ENCODE data around the gene PRPH. TPM values are rescaled to one million over a fixed set of nuclear protein-coding genes. Genes with fewer than 3 reads are reported as not detected.
A peak's percentile ranks its signal among the peaks of the same experiment; 100 is the strongest.

Gene PRPH
- total and polyA plus RNA-seq, 2 of the 4 experiments (the other 2 are of a cell fraction) = not detected

DNA sequence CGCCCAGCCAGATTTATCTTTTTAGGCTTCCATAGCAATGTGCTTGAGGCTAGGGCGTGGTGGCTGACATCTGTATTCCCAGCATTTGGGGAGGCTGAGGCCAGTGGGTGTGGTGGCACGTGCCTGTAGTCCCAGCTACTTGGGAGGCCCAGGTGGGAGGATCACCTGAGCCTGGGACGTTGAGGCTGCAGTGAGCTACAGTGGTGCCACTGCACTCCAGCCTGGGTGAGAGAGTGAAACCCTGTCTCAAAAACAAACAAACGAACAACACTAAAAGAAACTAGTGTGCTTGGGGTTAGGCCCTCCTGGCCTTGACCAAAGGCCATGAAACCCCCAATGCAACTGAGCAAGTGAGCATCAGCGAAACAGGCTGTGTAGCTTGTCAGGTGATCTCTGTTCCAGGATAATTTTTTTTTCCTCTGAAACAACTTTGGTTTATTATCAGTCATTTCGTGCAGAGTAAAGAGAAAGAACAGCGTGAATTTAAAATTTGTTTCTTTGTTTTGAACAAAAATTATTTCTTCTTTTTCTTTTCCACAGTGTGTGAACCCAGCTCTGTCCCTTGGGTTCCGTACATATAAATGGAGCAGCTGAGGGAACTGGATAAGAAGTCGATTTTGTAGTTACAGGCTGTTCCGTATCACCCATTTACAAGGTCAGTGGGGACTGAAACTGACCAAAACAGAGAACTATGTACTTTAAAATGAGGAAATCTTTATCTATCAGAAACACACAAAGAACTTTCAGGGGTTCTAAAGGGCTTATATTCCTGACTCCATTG is 38.9 kb upstream of the PRPH start:
- Histone ChIP-seq H3K36me3 (ENCODE audit: control insufficient read depth, insufficient read depth, low read length) (no peaks in the 10 kb centered on the region), H2AK9ac (replicated peaks; ENCODE audit: low read depth, low read length, poor library complexity) (peak overlapping the region; percentile 82), H3K9ac (ENCODE audit: low read depth, low read length) (no peak overlapping the region), H3K27me3 (ENCODE audit: control insufficient read depth, insufficient read depth, low read length) (no peaks in the 10 kb centered on the region), H2BK15ac (ENCODE audit: low read depth, low read length) (no peak overlapping the region), H4K8ac (ENCODE audit: low read depth in 2 of 2, low read length in 2 of 2) (no peak overlapping the region), H3K27ac (ENCODE audit: insufficient read depth, low read length) (no peak overlapping the region), H3K4me3 (ENCODE audit: insufficient read depth, low read depth, low read length) (no peak overlapping the region), H2BK5ac (ENCODE audit: low read depth, low read length, poor library complexity, severe bottlenecking) (no peak overlapping the region), H3K4me2 (ENCODE audit: low read depth, low read length) (no peak overlapping the region), H2AFZ (replicated peaks; ENCODE audit: low read length, poor library complexity) (no peak overlapping the region), H2BK20ac (ENCODE audit: low read depth, low read length) (no peak overlapping the region), H4K5ac (ENCODE audit: low read depth, low read length) (no peak overlapping the region), H3K4me1 (ENCODE audit: control insufficient read depth, insufficient read depth, low read length) (peaks cover 15% of the 10 kb centered on the region), H3K23ac (ENCODE audit: low read depth, low read length) (no peak overlapping the region), H4K20me1 (ENCODE audit: insufficient read depth, low read length) (no peaks in the 10 kb centered on the region), H4K91ac (ENCODE audit: insufficient read depth, low read depth, low read length) (no peak overlapping the region), H3K56ac (ENCODE audit: extremely low read depth, insufficient read depth, low read length) (no peak overlapping the region), H3K4ac (ENCODE audit: low read depth, low read length) (no peak overlapping the region), H2AK5ac (ENCODE audit: low read depth, low read length) (peak overlapping the region; percentile 14; the same call in 1 of the 2 replicates), H3K9me1 (ENCODE audit: insufficient read depth, low read length) (peaks cover 15% of the 10 kb centered on the region), H3K79me1 (ENCODE audit: low read depth in 1 of 2, low read length in 2 of 2) (peaks cover 6 to 43% of the 10 kb centered on the region in 2 experiments; a peak in 3 of 4 replicates), H3K14ac (replicated peaks; ENCODE audit: low read depth, low read length) (no peak overlapping the region), H2BK120ac (ENCODE audit: low read depth, low read length) (no peak overlapping the region), H3K9me3 (ENCODE audit: control insufficient read depth, insufficient read depth, low read length) (no peaks in the 10 kb centered on the region), H3K18ac (ENCODE audit: low read depth, low read length) (no peak overlapping the region)
- DNase-seq (no peak), ATAC-seq (ENCODE audit: low read depth) (no peak)
- WGBS, 2 experiments (ENCODE audit: extremely low coverage in 2 of 2, insufficient read length in 1 of 2) = 86% methylated on average over 2 of the region's 11 CpGs; no CpG with 5 or more reads in 1 of the 2 experiments
- dilution Hi-C loops (cut with HindIII; ENCODE audit: low sequenced_read_pairs, unreplicated experiment) = no loop called here
- CTCF ChIA-PET = no interaction called here
- BruUV-seq (replicated peaks) = no TSS peak
- intact Hi-C loops (cut with micrococcal nuclease) = no loop called here
- POLR2A ChIA-PET (ENCODE audit: unreplicated experiment) = interaction anchor here (0.7 kb wide), 1 partner anchor 145 kb away, joined by 3 read pairs; no protein-coding TSS in a partner anchor
- in situ Hi-C loops (cut with MboI; ENCODE audit: low sequenced_read_pairs) = no loop called here
- TF ChIP-seq RAD21 (IDR thresholded peaks at IDR 0.05; ENCODE audit: low read length) (no peak), SMC3 (IDR thresholded peaks at IDR 0.05; ENCODE audit: low read depth, low read length) (no peak), MAZ (IDR thresholded peaks at IDR 0.05; ENCODE audit: borderline replicate concordance, low read depth, low read length) (no peak), RCOR1 (IDR thresholded peaks at IDR 0.05; ENCODE audit: insufficient replicate concordance, low read length) (no peak), CHD1 (IDR thresholded peaks at IDR 0.05; ENCODE audit: low read depth, low read length) (no peak), BHLHE40 (IDR thresholded peaks at IDR 0.05; ENCODE audit: low read depth, low read length) (no peak), FOS (IDR thresholded peaks at IDR 0.05; ENCODE audit: low read depth, low read length) (no peak), MAFK (IDR thresholded peaks at IDR 0.05; ENCODE audit: low read depth, low read length) (no peak), RFX5 (IDR thresholded peaks at IDR 0.05; ENCODE audit: low read depth, low read length) (no peak), CEBPB (IDR thresholded peaks at IDR 0.05; ENCODE audit: low read depth, low read length) (no peak), NFE2L2 (IDR thresholded peaks at IDR 0.05; ENCODE audit: low read depth, low read length) (no peak), MXI1 (IDR thresholded peaks at IDR 0.05; ENCODE audit: borderline replicate concordance, low read depth, low read length) (no peak)
- TF ChIP-seq, protein P1, sequence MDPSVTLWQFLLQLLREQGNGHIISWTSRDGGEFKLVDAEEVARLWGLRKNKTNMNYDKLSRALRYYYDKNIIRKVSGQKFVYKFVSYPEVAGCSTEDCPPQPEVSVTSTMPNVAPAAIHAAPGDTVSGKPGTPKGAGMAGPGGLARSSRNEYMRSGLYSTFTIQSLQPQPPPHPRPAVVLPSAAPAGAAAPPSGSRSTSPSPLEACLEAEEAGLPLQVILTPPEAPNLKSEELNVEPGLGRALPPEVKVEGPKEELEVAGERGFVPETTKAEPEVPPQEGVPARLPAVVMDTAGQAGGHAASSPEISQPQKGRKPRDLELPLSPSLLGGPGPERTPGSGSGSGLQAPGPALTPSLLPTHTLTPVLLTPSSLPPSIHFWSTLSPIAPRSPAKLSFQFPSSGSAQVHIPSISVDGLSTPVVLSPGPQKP (IDR thresholded peaks at IDR 0.05; ENCODE audit: borderline replicate concordance, low read depth, low read length) = no peak
- TF ChIP-seq, protein P2, sequence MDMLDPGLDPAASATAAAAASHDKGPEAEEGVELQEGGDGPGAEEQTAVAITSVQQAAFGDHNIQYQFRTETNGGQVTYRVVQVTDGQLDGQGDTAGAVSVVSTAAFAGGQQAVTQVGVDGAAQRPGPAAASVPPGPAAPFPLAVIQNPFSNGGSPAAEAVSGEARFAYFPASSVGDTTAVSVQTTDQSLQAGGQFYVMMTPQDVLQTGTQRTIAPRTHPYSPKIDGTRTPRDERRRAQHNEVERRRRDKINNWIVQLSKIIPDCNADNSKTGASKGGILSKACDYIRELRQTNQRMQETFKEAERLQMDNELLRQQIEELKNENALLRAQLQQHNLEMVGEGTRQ (IDR thresholded peaks at IDR 0.05; ENCODE audit: low read depth, low read length) = no peak
- TF ChIP-seq, protein P3, sequence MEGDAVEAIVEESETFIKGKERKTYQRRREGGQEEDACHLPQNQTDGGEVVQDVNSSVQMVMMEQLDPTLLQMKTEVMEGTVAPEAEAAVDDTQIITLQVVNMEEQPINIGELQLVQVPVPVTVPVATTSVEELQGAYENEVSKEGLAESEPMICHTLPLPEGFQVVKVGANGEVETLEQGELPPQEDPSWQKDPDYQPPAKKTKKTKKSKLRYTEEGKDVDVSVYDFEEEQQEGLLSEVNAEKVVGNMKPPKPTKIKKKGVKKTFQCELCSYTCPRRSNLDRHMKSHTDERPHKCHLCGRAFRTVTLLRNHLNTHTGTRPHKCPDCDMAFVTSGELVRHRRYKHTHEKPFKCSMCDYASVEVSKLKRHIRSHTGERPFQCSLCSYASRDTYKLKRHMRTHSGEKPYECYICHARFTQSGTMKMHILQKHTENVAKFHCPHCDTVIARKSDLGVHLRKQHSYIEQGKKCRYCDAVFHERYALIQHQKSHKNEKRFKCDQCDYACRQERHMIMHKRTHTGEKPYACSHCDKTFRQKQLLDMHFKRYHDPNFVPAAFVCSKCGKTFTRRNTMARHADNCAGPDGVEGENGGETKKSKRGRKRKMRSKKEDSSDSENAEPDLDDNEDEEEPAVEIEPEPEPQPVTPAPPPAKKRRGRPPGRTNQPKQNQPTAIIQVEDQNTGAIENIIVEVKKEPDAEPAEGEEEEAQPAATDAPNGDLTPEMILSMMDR (conservative IDR thresholded peaks at IDR 0.05; ENCODE audit: low read depth, low read length) = no peak
